Mucosa of rectum (tissue), 2 donors: ENCODE measurements around the gene TMEM108.

Source experiments
- H3K27ac ChIP-seq, 2 donors: one replicate each; pipeline ENCODE4 v1.7.0; 2013; ENCODE audit warnings: inconsistent platforms in 2 of 2, low read depth in 2 of 2, low read length in 2 of 2
- H3K27me3 ChIP-seq, 2 donors: one replicate each; pipeline ENCODE4 v1.7.0; 2013; ENCODE audit warnings: low read length in 2 of 2; ENCODE audit not compliant: control insufficient read depth in 2 of 2, insufficient read depth in 2 of 2
- H3K36me3 ChIP-seq, 2 donors: one replicate each; pipeline ENCODE4 v1.7.0; 2013; ENCODE audit warnings: low read length in 2 of 2; ENCODE audit not compliant: control insufficient read depth in 2 of 2, insufficient read depth in 2 of 2
- H3K4me1 ChIP-seq, 2 donors: one replicate each; pipeline ENCODE4 v1.7.0; 2013; ENCODE audit warnings: low read length in 2 of 2, mild to moderate bottlenecking in 1 of 2; ENCODE audit not compliant: control insufficient read depth in 2 of 2, insufficient read depth in 2 of 2
- H3K4me3 ChIP-seq, 2 donors: one replicate each; pipeline ENCODE4 v1.7.0; 2013; ENCODE audit warnings: low read length in 2 of 2
- H3K9ac ChIP-seq, 2 donors: one replicate each; pipeline ENCODE4 v1.7.0; 2013; ENCODE audit warnings: low read length in 2 of 2, low read depth in 1 of 2, mild to moderate bottlenecking in 1 of 2
- H3K9me3 ChIP-seq, 2 donors: one replicate each; pipeline ENCODE4 v1.7.0; 2013; ENCODE audit warnings: low read length in 2 of 2; ENCODE audit not compliant: control insufficient read depth in 2 of 2
- donor health status: healthy.
- donor health status: Normal muscosa, but diverticular disease.

The TMEM108 gene

DNA sequence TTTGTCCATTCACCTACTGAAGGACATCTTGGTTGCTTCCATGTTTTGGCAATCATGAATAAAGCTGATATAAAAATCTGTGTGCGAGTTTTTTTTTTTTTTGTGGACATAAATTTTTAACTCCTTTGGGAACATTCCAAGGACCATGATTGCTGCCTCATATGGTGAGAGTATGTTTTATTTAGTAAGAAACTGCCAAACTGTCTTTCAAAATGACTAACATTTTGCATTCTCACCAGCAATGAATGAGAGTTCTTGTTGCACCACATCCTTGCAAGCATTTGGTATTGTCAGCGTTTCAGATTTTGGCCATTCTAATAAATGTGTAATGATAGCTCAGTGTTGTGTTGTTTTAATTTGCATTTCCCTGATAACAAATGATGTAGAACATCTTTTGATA is 12.7 kb downstream of the TMEM108 start:
- Histone ChIP-seq H3K4me3 (no peak overlapping the region), H3K27ac (no peak overlapping the region), H3K4me1 (no peaks in the 10 kb centered on the region), H3K27me3 (no peaks in the 10 kb centered on the region), H3K9me3 (no peaks in the 10 kb centered on the region), H3K36me3 (no peaks in the 10 kb centered on the region), H3K9ac (no peak overlapping the region)

DNA sequence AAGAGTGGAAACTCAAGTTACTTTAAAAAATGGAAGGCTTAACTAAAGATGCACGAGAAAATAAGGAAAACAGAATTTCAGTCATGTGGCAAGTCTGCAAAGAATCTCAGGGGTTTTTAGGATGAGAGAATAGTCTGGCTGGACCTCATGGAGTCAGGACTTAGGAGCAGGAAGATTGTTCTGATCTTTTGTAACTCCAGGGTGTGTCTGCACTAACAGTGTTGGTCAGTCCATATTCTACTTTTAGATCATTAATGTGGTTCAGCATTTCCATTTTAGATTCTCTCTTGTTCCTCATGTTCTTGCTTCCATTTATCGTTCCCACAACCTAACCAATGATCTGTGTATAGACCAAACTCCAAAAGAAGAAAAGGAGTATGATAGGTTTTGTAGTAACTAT is 15.3 kb downstream of the TMEM108 start:
- Histone ChIP-seq H3K4me3 (no peak overlapping the region), H3K9ac (no peak overlapping the region), H3K9me3 (no peaks in the 10 kb centered on the region), H3K27ac (no peak overlapping the region), H3K36me3 (no peaks in the 10 kb centered on the region), H3K4me1 (no peaks in the 10 kb centered on the region), H3K27me3 (no peaks in the 10 kb centered on the region)

GRCh38 chr3:133054586-133054985 is 16.4 kb downstream of the TMEM108 start:
- no peaks in the 10 kb centered on the region for H3K4me1 ChIP-seq
- no peaks in the 10 kb centered on the region for H3K9me3 ChIP-seq
- no peak overlapping the region for H3K9ac ChIP-seq
- no peaks in the 10 kb centered on the region for H3K27me3 ChIP-seq
- no peak overlapping the region for H3K27ac ChIP-seq
- H3K36me3 ChIP-seq: no peaks in the 10 kb centered on the region
- H3K4me3 ChIP-seq: no peak overlapping the region

GRCh38 chr3:133055339-133055738 is 17.1 kb downstream of the TMEM108 start:
- no peak overlapping the region for H3K9ac ChIP-seq
- H3K9me3 ChIP-seq: no peaks in the 10 kb centered on the region
- H3K27me3 ChIP-seq: no peaks in the 10 kb centered on the region
- no peaks in the 10 kb centered on the region for H3K4me1 ChIP-seq
- H3K4me3 ChIP-seq: no peak overlapping the region
- H3K27ac ChIP-seq: no peak overlapping the region
- H3K36me3 ChIP-seq: no peaks in the 10 kb centered on the region

- Histone ChIP-seq H3K36me3 (no peaks in the 10 kb centered on the region), H3K9me3 (no peaks in the 10 kb centered on the region), H3K4me1 (no peaks in the 10 kb centered on the region), H3K4me3 (no peak overlapping the region), H3K27me3 (no peaks in the 10 kb centered on the region), H3K27ac (no peak overlapping the region), H3K9ac (no peak overlapping the region)
Observed at GRCh38 chr3:133058243-133058642, 20.1 kb downstream of the TMEM108 start.

- Histone ChIP-seq H3K27ac (no peak overlapping the region), H3K9ac (no peak overlapping the region), H3K9me3 (no peaks in the 10 kb centered on the region), H3K4me3 (no peak overlapping the region), H3K36me3 (no peaks in the 10 kb centered on the region), H3K27me3 (no peaks in the 10 kb centered on the region), H3K4me1 (no peaks in the 10 kb centered on the region)
Observed at GRCh38 chr3:133058831-133059230, 20.6 kb downstream of the TMEM108 start.

DNA sequence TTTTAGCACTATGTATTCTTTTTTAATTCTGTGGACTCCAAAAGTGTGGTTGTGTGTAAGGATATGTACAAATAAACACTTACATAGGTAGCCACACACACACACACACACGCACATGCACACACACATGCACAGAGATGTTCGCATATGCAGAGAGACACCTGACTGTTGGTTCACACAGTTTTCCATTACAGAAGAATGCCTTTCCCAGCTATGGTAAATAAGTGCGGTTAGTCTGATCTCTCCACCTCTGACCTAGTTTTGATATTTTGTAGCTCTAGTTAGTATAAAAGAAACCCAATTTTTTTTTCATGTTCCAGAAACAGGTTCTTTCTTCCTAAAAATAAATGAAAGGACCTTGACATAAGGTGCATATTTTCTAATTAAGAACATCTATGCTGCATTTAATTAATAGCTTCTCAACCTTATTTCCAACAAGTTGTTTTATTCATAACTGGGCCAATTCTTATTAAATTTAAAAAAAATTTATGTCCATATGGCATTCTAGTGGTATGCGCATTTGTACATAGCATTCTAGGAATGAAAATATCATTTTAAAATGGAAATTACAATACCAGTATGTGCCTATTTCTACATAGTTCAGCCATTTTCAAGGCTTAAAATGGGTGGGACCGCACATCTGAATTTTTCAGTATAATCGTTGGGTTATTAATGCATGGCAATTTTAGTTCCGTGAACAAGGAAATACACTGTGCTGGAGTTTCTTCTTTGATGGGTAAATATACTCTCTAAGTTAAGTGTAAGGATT is 27.2 kb downstream of the TMEM108 start:
- Histone ChIP-seq H3K4me1 (no peaks in the 10 kb centered on the region), H3K27ac (no peak overlapping the region), H3K36me3 (no peaks in the 10 kb centered on the region), H3K4me3 (no peak overlapping the region), H3K9me3 (no peaks in the 10 kb centered on the region), H3K9ac (no peak overlapping the region), H3K27me3 (no peaks in the 10 kb centered on the region)

DNA sequence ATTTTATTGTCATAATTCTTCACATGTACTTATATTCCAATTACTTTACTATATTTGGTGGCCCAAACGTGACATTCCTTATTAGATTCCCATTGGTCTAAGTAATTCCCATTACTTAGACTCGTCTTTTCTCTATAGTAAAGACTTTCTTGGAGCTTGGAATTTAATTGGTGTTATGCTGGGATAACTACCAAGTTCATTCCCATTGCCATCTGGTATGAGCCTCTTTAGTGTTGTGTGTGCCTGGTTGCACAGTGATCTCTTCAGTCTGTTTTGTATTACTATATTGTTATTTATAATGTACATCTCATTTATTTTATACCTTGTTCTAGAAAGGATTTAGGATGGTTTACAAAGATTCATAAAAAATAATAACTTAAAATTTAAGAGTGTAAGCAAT is 27.8 kb downstream of the TMEM108 start:
- no peaks in the 10 kb centered on the region for H3K9me3 ChIP-seq
- H3K4me1 ChIP-seq: no peaks in the 10 kb centered on the region
- no peak overlapping the region for H3K9ac ChIP-seq
- H3K27ac ChIP-seq: no peak overlapping the region
- H3K36me3 ChIP-seq: no peaks in the 10 kb centered on the region
- H3K27me3 ChIP-seq: no peaks in the 10 kb centered on the region
- no peak overlapping the region for H3K4me3 ChIP-seq

DNA sequence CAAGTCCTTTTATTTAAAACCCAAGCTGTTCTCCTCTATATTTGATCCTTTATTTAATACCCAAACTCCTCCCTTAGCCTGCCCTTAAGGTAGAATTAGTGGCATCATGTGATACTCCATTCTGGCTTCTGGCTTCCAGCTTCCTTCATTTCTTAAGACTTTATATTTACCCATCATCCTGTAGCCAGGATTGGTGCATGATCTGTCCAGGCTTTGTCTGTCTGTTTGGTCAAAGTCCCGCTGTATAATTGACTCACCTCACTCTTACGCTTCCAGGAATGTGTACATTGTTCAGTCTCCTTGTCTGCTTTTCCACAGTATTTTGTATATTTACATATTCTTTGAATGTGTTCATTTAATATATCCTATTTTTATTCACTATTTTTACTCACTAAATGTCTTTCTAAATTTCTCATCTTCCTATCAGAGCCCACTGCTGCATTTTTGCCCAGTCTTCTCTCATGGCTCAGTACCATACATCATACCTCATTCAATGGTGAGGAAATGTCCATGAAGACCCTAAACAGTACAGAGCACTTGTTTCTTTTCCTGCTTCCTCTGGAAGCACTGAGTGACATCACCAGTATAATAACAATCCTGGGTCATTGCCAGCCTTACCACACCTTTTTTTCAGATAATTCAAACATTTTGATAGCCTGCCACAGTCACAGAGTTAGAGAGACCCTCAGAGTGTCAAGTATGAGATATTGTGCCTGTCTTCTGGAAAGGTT is 31.5 kb downstream of the TMEM108 start:
- Histone ChIP-seq H3K36me3 (no peaks in the 10 kb centered on the region), H3K9ac (no peak overlapping the region), H3K4me3 (no peak overlapping the region), H3K4me1 (no peaks in the 10 kb centered on the region), H3K27me3 (no peaks in the 10 kb centered on the region), H3K9me3 (no peaks in the 10 kb centered on the region), H3K27ac (no peak overlapping the region)

GRCh38 chr3:133074977-133075376 is 36.8 kb downstream of the TMEM108 start:
- Histone ChIP-seq H3K27ac (no peak overlapping the region), H3K27me3 (no peaks in the 10 kb centered on the region), H3K36me3 (no peaks in the 10 kb centered on the region), H3K9me3 (no peaks in the 10 kb centered on the region), H3K9ac (no peak overlapping the region), H3K4me1 (no peaks in the 10 kb centered on the region), H3K4me3 (no peak overlapping the region)
